ENCODE results near the gene UPK2.

The UPK2 gene

GRCh38 chr11:118996926-118997626 lies 41.0 kb downstream of the UPK2 start:
- DNase-seq (ENCODE audit: low spot score): no peak
- peak overlapping the region; percentile 99 for H3K4me3 ChIP-seq
- peak overlapping the region; percentile 82 to 97 for H3K27ac ChIP-seq
- TF ChIP-seq CTCF (IDR thresholded peaks at IDR 0.05): no peak

DNA sequence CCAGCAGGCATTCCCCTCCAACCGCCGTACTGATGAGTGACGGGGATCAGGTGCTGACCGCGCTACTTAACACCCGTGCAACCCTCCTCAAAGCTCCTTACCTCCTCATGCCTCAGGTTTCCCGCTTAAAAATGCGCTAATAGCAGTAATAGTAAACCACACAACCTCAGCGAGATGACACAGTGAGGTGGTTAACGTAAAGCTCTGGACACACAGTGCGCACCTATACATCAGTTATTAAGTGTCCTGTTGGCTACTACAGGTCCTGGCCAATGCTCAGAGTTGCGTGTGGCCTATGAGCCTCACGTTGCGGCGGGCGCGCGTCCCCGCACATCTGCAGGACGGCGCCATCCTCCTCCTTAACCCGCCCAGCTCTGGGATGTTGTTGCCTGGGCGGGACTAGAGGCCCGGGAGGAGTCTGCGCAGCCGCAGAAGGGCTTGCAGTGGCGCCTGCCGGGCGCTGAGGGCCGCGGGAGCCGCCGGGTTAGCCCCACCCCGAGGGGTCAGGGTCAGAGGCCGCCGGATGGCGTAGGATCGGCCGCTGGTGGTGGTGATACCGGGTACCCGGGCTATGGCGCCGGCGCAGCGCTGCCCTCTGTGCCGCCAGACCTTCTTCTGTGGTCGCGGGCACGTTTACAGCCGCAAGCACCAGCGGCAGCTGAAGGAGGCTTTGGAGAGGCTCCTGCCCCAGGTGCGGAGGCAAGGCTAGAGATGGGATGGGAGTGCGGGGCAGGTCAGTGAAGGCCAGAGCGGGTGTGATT lies 41.7 kb downstream of the UPK2 start, which contains the start of gene CENATAC:
CENATAC (plus strand) TSS at position 512 of the 761 bp plus-strand sequence; CDS start at position 572, 60 bp downstream.
- no peak for TF ChIP-seq CTCF (IDR thresholded peaks at IDR 0.05)
- peak within 1 kb of the TSS; percentile 99 for H3K4me3 ChIP-seq
- peak; percentile 95 for DNase-seq (ENCODE audit: low spot score)
- peak within 1 kb of the TSS; percentile 82 to 97 for H3K27ac ChIP-seq

DNA sequence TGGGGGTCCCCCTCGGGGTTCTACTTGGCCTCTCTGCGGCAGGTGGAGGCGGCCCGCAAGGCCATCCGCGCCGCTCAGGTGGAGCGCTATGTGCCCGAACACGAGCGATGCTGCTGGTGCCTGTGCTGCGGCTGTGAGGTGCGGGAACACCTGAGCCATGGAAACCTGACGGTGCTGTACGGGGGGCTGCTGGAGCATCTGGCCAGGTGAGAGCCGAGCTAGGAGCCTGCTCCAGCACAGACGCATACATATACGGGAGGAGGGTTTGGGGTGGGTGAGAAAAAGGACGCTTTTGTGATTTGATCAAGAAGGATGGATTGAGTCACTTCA lies 42.3 kb downstream of the UPK2 start:
- peak overlapping the region; percentile 82 to 97 for H3K27ac ChIP-seq
- peak overlapping the region; percentile 99 for H3K4me3 ChIP-seq
- no peak for DNase-seq (ENCODE audit: low spot score)
- TF ChIP-seq CTCF (IDR thresholded peaks at IDR 0.05): no peak

DNA sequence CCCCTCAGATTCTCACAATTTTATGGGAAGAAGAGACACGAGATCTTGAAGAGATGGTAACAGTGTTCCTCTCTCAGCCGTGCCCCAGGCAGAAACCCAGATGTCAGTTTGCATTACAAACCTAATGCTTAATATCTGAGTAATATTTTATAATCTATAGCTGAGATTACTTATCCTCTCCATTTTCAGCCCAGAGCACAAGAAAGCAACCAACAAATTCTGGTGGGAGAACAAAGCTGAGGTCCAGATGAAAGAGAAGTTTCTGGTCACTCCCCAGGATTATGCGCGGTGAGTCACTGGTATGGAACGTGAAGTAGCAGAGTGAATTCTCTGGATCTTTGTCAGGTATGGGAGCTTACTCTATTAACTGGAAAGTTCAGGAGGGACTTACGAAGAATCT lies 42.7 kb downstream of the UPK2 start:
- Histone ChIP-seq H3K4me3 (peak overlapping the region; percentile 99), H3K27ac (peak overlapping the region; percentile 82 to 97)
- no peak for TF ChIP-seq CTCF (IDR thresholded peaks at IDR 0.05)
- no peak for DNase-seq (ENCODE audit: low spot score)

DNA sequence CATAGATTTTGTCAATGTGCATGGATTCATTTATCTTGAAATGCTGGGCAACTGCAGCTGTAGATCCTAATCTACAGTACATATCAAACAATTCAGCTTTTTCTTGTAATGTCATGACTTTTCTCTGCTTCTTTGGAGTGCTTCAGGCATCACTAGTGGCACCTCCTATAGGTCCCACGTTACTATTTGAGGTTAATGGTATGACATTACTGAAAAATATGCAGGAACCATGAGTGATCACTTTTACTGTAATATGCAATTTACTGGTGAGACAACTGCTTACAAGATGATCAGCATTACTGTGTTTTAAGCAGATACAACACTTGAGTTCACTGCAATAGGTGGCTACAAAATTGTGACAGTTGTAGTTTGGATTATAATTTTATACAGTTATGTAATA lies 44.8 kb downstream of the UPK2 start:
- no peak overlapping the region for H3K4me3 ChIP-seq
- no peak overlapping the region for H3K27ac ChIP-seq
- DNase-seq (ENCODE audit: low spot score): no peak
- no peak for TF ChIP-seq CTCF (IDR thresholded peaks at IDR 0.05)

DNA sequence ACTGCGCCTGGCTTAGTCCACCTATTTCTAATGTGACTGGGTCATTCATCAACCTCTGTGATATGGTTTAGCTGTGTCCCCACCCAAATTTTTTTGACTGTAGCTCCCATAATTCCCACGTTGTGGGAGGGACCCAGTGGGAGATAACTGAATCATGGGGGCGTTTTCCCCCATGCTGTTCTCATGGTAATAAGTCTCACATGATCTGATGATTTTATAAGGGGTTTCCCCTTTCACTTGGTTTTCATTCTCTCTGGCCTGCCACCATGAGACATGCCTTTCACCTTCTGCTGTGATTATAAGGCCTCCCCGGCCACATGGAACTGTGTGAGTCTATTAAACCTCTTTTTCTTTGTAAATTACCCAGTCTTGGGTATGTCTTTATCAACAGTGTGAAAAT lies 50.6 kb downstream of the UPK2 start:
- Histone ChIP-seq H3K4me3 (no peak overlapping the region), H3K27ac (no peak overlapping the region)
- TF ChIP-seq CTCF (IDR thresholded peaks at IDR 0.05): no peak
- no peak for DNase-seq (ENCODE audit: low spot score)
